Measurements from ENCODE around the gene TGM3. TPM values are rescaled to one million over a fixed set of nuclear protein-coding genes. Genes with fewer than 3 reads are reported as not detected.

Gene TGM3
- total and polyA plus RNA-seq, 4 experiments from 2014 or later = not detected

- ChIA-PET CTCF (ENCODE audit: partially characterized antibody) (interaction anchor here (1.0 kb wide), 1 partner anchor 9 kb away, joined by 3 read pairs; no protein-coding TSS in a partner anchor), POLR2A (ENCODE audit: partially characterized antibody) (no interaction called here)
- Histone ChIP-seq H3K4me1 (ENCODE audit: insufficient read depth, low read length) (no peaks in the 10 kb centered on the region), H3K4me3 (ENCODE audit: low read length in 2 of 2) (no peak overlapping the region), H3K27ac (ENCODE audit: low read depth, low read length) (no peak overlapping the region), H3K36me3 (ENCODE audit: insufficient read depth, low read length) (no peaks in the 10 kb centered on the region), H3K27me3 (ENCODE audit: insufficient read depth, low read length) (no peaks in the 10 kb centered on the region), H3K9me3 (ENCODE audit: control insufficient read depth in 1 of 2, low read length in 2 of 2) (no peaks in the 10 kb centered on the region)
- no peaks in the 10 kb centered on the region for H3K36me3 Mint-ChIP-seq
- peaks cover 5 to 8% of the 10 kb centered on the region in 2 donors for H3K27me3 Mint-ChIP-seq
- DNase-seq = no peak
- intact Hi-C loops (cut with micrococcal nuclease) = no loop called here
- no peak overlapping the region for H3K27ac Mint-ChIP-seq
- peaks cover 0 to 6% (median 0%) of the 10 kb centered on the region in 8 donors for H3K9me3 Mint-ChIP-seq
- H3K4me3 Mint-ChIP-seq = no peak overlapping the region
- H3K4me1 Mint-ChIP-seq = no peaks in the 10 kb centered on the region
Observed at GRCh38 chr20:2285193-2285592, 10.6 kb upstream of the TGM3 start.

- Mint-ChIP-seq H3K27ac (no peak overlapping the region), H3K9me3 (peaks cover 0 to 3% (median 0%) of the 10 kb centered on the region in 8 donors), H3K27me3 (peaks cover 5 to 7% of the 10 kb centered on the region in 2 donors), H3K4me1 (no peaks in the 10 kb centered on the region), H3K36me3 (no peaks in the 10 kb centered on the region), H3K4me3 (no peak overlapping the region)
- CTCF ChIA-PET (ENCODE audit: partially characterized antibody) = interaction anchor here (1.0 kb wide), 1 partner anchor 9 kb away, joined by 3 read pairs; no protein-coding TSS in a partner anchor
- H3K4me1 ChIP-seq (ENCODE audit: insufficient read depth, low read length) = no peaks in the 10 kb centered on the region
- POLR2A ChIA-PET (ENCODE audit: partially characterized antibody) = interaction anchor here (0.6 kb wide), 1 partner anchor 185 kb away, joined by 3 read pairs; no protein-coding TSS in a partner anchor
- H3K27me3 ChIP-seq (ENCODE audit: insufficient read depth, low read length) = no peaks in the 10 kb centered on the region
- H3K4me3 ChIP-seq (ENCODE audit: low read length in 2 of 2) = no peak overlapping the region
- intact Hi-C loops (cut with micrococcal nuclease) = no loop called here
- H3K36me3 ChIP-seq (ENCODE audit: insufficient read depth, low read length) = no peaks in the 10 kb centered on the region
- no peak for DNase-seq
- H3K9me3 ChIP-seq (ENCODE audit: control insufficient read depth in 1 of 2, low read length in 2 of 2) = no peaks in the 10 kb centered on the region
- H3K27ac ChIP-seq (ENCODE audit: low read depth, low read length) = no peak overlapping the region
Observed at GRCh38 chr20:2285613-2286012, 10.2 kb upstream of the TGM3 start.

- DNase-seq = no peak
- CTCF ChIA-PET (ENCODE audit: partially characterized antibody) = no interaction called here
Observed at GRCh38 chr20:2287504-2287903, 8.3 kb upstream of the TGM3 start.

GRCh38 chr20:2289475-2289874, 6.3 kb upstream of the TGM3 start:
- Mint-ChIP-seq H3K27me3 (peaks cover 8 to 12% of the 10 kb centered on the region in 2 donors), H3K27ac (no peak overlapping the region), H3K4me3 (no peak overlapping the region), H3K36me3 (no peaks in the 10 kb centered on the region), H3K9me3 (peaks cover 0 to 3% (median 0%) of the 10 kb centered on the region in 8 donors), H3K4me1 (no peaks in the 10 kb centered on the region)
- intact Hi-C loops (cut with micrococcal nuclease) = no loop called here
- H3K36me3 ChIP-seq (ENCODE audit: insufficient read depth, low read length) = no peaks in the 10 kb centered on the region
- H3K4me1 ChIP-seq (ENCODE audit: insufficient read depth, low read length) = no peaks in the 10 kb centered on the region
- H3K27ac ChIP-seq (ENCODE audit: low read depth, low read length) = no peak overlapping the region
- H3K9me3 ChIP-seq (ENCODE audit: control insufficient read depth in 1 of 2, low read length in 2 of 2) = no peaks in the 10 kb centered on the region
- no peak overlapping the region for H3K4me3 ChIP-seq (ENCODE audit: low read length in 2 of 2)
- CTCF ChIA-PET (ENCODE audit: partially characterized antibody) = no interaction called here
- DNase-seq = peak in 1 of 5 donors; percentile 38
- POLR2A ChIA-PET (ENCODE audit: partially characterized antibody) = no interaction called here
- H3K27me3 ChIP-seq (ENCODE audit: insufficient read depth, low read length) = no peaks in the 10 kb centered on the region

More at GRCh38 chr20:2287504-2287903, 8.3 kb upstream of the TGM3 start:
- Mint-ChIP-seq H3K36me3 (no peaks in the 10 kb centered on the region), H3K4me1 (no peaks in the 10 kb centered on the region), H3K27ac (no peak overlapping the region), H3K4me3 (no peak overlapping the region), H3K9me3 (peaks cover 0 to 3% (median 0%) of the 10 kb centered on the region in 8 donors), H3K27me3 (peaks cover 8 to 10% of the 10 kb centered on the region in 2 donors)
- Histone ChIP-seq H3K27ac (ENCODE audit: low read depth, low read length) (no peak overlapping the region), H3K27me3 (ENCODE audit: insufficient read depth, low read length) (no peaks in the 10 kb centered on the region), H3K36me3 (ENCODE audit: insufficient read depth, low read length) (no peaks in the 10 kb centered on the region), H3K4me3 (ENCODE audit: low read length in 2 of 2) (no peak overlapping the region), H3K4me1 (ENCODE audit: insufficient read depth, low read length) (no peaks in the 10 kb centered on the region), H3K9me3 (ENCODE audit: control insufficient read depth in 1 of 2, low read length in 2 of 2) (no peaks in the 10 kb centered on the region)
- POLR2A ChIA-PET (ENCODE audit: partially characterized antibody) = no interaction called here
- intact Hi-C loops (cut with micrococcal nuclease) = no loop called here

- H3K27ac Mint-ChIP-seq = no peak overlapping the region
Observed at GRCh38 chr20:2290486-2290885, 5.3 kb upstream of the TGM3 start.

GRCh38 chr20:2292416-2293110, 3.2 kb upstream of the TGM3 start:
- no peak overlapping the region for H3K27ac Mint-ChIP-seq

More at GRCh38 chr20:2290486-2290885, 5.3 kb upstream of the TGM3 start:
- Histone ChIP-seq H3K9me3 (ENCODE audit: control insufficient read depth in 1 of 2, low read length in 2 of 2) (no peaks in the 10 kb centered on the region), H3K36me3 (ENCODE audit: insufficient read depth, low read length) (no peaks in the 10 kb centered on the region), H3K27me3 (ENCODE audit: insufficient read depth, low read length) (no peaks in the 10 kb centered on the region), H3K4me3 (ENCODE audit: low read length in 2 of 2) (no peak overlapping the region), H3K4me1 (ENCODE audit: insufficient read depth, low read length) (no peaks in the 10 kb centered on the region), H3K27ac (ENCODE audit: low read depth, low read length) (no peak overlapping the region)
- ChIA-PET CTCF (ENCODE audit: partially characterized antibody) (no interaction called here), POLR2A (ENCODE audit: partially characterized antibody) (no interaction called here)
- DNase-seq = no peak
- no peaks in the 10 kb centered on the region for H3K4me1 Mint-ChIP-seq
- H3K36me3 Mint-ChIP-seq = no peaks in the 10 kb centered on the region
- intact Hi-C loops (cut with micrococcal nuclease) = no loop called here
- H3K9me3 Mint-ChIP-seq = peaks cover 0 to 3% (median 0%) of the 10 kb centered on the region in 8 donors
- peaks cover 8 to 12% of the 10 kb centered on the region in 2 donors for H3K27me3 Mint-ChIP-seq
- H3K4me3 Mint-ChIP-seq = no peak overlapping the region

GRCh38 chr20:2293486-2293885, 2.3 kb upstream of the TGM3 start:
- no peaks in the 10 kb centered on the region for H3K36me3 ChIP-seq (ENCODE audit: insufficient read depth, low read length)
- no peaks in the 10 kb centered on the region for H3K27me3 ChIP-seq (ENCODE audit: insufficient read depth, low read length)
- no peaks in the 10 kb centered on the region for H3K4me1 ChIP-seq (ENCODE audit: insufficient read depth, low read length)
- H3K9me3 Mint-ChIP-seq = peaks cover 0 to 3% (median 0%) of the 10 kb centered on the region in 8 donors
- ChIA-PET CTCF (ENCODE audit: partially characterized antibody) (no interaction called here), POLR2A (ENCODE audit: partially characterized antibody) (no interaction called here)
- DNase-seq = no peak
- H3K27me3 Mint-ChIP-seq = peaks cover 11 to 12% of the 10 kb centered on the region in 2 donors
- intact Hi-C loops (cut with micrococcal nuclease) = no loop called here
- H3K4me1 Mint-ChIP-seq = no peaks in the 10 kb centered on the region
- no peak overlapping the region for H3K4me3 Mint-ChIP-seq
- no peaks in the 10 kb centered on the region for H3K9me3 ChIP-seq (ENCODE audit: control insufficient read depth in 1 of 2, low read length in 2 of 2)
- H3K27ac ChIP-seq (ENCODE audit: low read depth, low read length) = no peak overlapping the region
- no peaks in the 10 kb centered on the region for H3K36me3 Mint-ChIP-seq
- no peak overlapping the region for H3K27ac Mint-ChIP-seq
- no peak overlapping the region for H3K4me3 ChIP-seq (ENCODE audit: low read length in 2 of 2)

More at GRCh38 chr20:2292416-2293110, 3.2 kb upstream of the TGM3 start:
- Histone ChIP-seq H3K4me1 (ENCODE audit: insufficient read depth, low read length) (no peaks in the 10 kb centered on the region), H3K27me3 (ENCODE audit: insufficient read depth, low read length) (no peaks in the 10 kb centered on the region), H3K4me3 (ENCODE audit: low read length in 2 of 2) (no peak overlapping the region), H3K36me3 (ENCODE audit: insufficient read depth, low read length) (no peaks in the 10 kb centered on the region), H3K9me3 (ENCODE audit: control insufficient read depth in 1 of 2, low read length in 2 of 2) (no peaks in the 10 kb centered on the region), H3K27ac (ENCODE audit: low read depth, low read length) (no peak overlapping the region)
- Mint-ChIP-seq H3K4me3 (no peak overlapping the region), H3K36me3 (no peaks in the 10 kb centered on the region), H3K4me1 (no peaks in the 10 kb centered on the region), H3K9me3 (peaks cover 0 to 3% (median 0%) of the 10 kb centered on the region in 8 donors), H3K27me3 (peaks cover 8 to 12% of the 10 kb centered on the region in 2 donors)
- ChIA-PET CTCF (ENCODE audit: partially characterized antibody) (no interaction called here), POLR2A (ENCODE audit: partially characterized antibody) (no interaction called here)
- no peak for DNase-seq
- intact Hi-C loops (cut with micrococcal nuclease) = no loop called here
